ENCODE measurements around the gene MAP3K15. TPM values are rescaled to one million over a fixed set of nuclear protein-coding genes. Genes with fewer than 3 reads are reported as not detected.

MAP3K15 gene
- total and polyA plus RNA-seq, 2 of the 13 experiments (the other 11 are each of a cell fraction or from before 2014, with no cell fraction given), result 3.9 to 6.4 TPM

GRCh38 chrX:19358521-19358920, 156.8 kb downstream of the MAP3K15 start (continued):
- TF ChIP-seq PAXIP1 (CRISPR knock-in tag; conservative IDR thresholded peaks at IDR 0.05) (no peak), ATF7 (IDR thresholded peaks at IDR 0.05) (no peak), ATF7 (CRISPR knock-in tag; IDR thresholded peaks at IDR 0.05) (no peak), HCFC1 (IDR thresholded peaks at IDR 0.05; ENCODE audit: low read depth, low read length) (no peak)
- TF ChIP-seq, protein P1, sequence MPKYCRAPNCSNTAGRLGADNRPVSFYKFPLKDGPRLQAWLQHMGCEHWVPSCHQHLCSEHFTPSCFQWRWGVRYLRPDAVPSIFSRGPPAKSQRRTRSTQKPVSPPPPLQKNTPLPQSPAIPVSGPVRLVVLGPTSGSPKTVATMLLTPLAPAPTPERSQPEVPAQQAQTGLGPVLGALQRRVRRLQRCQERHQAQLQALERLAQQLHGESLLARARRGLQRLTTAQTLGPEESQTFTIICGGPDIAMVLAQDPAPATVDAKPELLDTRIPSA (CRISPR knock-in tag; IDR thresholded peaks at IDR 0.05; ENCODE audit: borderline replicate concordance), result no peak

DNA sequence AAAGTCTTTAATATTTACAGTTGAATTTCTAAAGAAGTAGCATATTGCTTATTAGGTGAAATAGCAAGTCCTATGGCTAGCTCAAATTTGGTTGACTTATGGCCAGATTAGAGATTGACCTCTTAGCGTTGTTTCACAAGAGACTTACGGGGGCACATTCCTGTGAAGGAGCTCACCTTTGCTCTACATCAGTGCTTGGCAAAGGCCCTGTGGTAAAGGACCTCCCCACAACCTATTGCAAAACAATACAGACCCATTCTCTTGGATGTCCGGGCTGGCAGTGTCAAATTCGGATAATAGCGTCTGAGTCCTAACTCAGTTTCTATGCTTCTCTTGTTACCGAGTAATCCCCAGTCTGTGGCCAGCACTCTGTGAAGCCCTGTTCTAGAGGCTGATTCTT, 160.7 kb downstream of the MAP3K15 start:
- Histone ChIP-seq H3K27ac (ENCODE audit: extremely low read length, insufficient read depth, low read length) (no peak overlapping the region), H4K20me1 (ENCODE audit: insufficient read depth, low read length) (no peaks in the 10 kb centered on the region), H3K36me3 (replicated peaks in 1 of 2; ENCODE audit: control insufficient read depth in 1 of 2, insufficient read depth in 2 of 2, low read length in 2 of 2) (peaks cover 5 to 67% of the 10 kb centered on the region in 2 experiments), H3K4me3 (replicated peaks in 1 of 3; ENCODE audit: insufficient read depth in 1 of 3, low read depth in 2 of 3, low read length in 3 of 3) (no peak overlapping the region), H3K79me2 (ENCODE audit: insufficient read depth, low read length) (no peaks in the 10 kb centered on the region), H2AFZ (ENCODE audit: low read length) (no peak overlapping the region), H3K4me2 (ENCODE audit: low read depth, low read length) (no peak overlapping the region), H3K4me1 (ENCODE audit: insufficient read depth, low read length) (no peaks in the 10 kb centered on the region), H3K9me3 (ENCODE audit: low read length) (no peaks in the 10 kb centered on the region), H3K9ac (ENCODE audit: insufficient read depth, low read depth, low read length) (no peak overlapping the region), H3K27me3 (ENCODE audit: control insufficient read depth in 1 of 2, insufficient read depth in 2 of 2, low read length in 2 of 2) (no peaks in the 10 kb centered on the region)
- no peak for ATAC-seq
- in situ Hi-C loops (cut with HindIII; ENCODE audit: extremely low pct_ligation_motif_present, low pct_unique_long_range_greater_than_20kb), result no loop called here
- no peak for DNase-seq (ENCODE audit: low spot score)
- no peak for FAIRE-seq
- intact Hi-C loops (cut with micrococcal nuclease; ENCODE audit: unreplicated experiment), result no loop called here
- POLR2A ChIA-PET, result no interaction called here
- CTCF ChIA-PET (ENCODE audit: low intra/inter-chr PET ratio, low total read pairs), result no interaction called here
- BruUV-seq (replicated peaks), result no TSS peak
- 75% methylated on average over 2 of the region's 6 CpGs for WGBS (ENCODE audit: low lambda C conversion rate)
- TF ChIP-seq E2F1 (CRISPR knock-in tag; IDR thresholded peaks at IDR 0.05) (no peak), JUND (CRISPR knock-in tag; IDR thresholded peaks at IDR 0.05) (no peak), BRCA1 (CRISPR knock-in tag; IDR thresholded peaks at IDR 0.05) (no peak), ZNF660 (CRISPR knock-in tag; IDR thresholded peaks at IDR 0.05; ENCODE audit: borderline replicate concordance, low read depth) (no peak), KDM6A (CRISPR knock-in tag; IDR thresholded peaks at IDR 0.05; ENCODE audit: low read depth) (no peak), ZBTB3 (CRISPR knock-in tag; IDR thresholded peaks at IDR 0.05; ENCODE audit: borderline replicate concordance, low read depth) (no peak), SKI (IDR thresholded peaks at IDR 0.05; ENCODE audit: partially characterized antibody) (no peak), ARNT (IDR thresholded peaks at IDR 0.05) (no peak), POLR2A (IDR thresholded peaks at IDR 0.05; ENCODE audit: insufficient read depth in 1 of 2, low read depth in 2 of 2, low read length in 2 of 2) (no peak), ZNF234 (CRISPR knock-in tag; conservative IDR thresholded peaks at IDR 0.05) (no peak)
- TF ChIP-seq, protein P2, sequence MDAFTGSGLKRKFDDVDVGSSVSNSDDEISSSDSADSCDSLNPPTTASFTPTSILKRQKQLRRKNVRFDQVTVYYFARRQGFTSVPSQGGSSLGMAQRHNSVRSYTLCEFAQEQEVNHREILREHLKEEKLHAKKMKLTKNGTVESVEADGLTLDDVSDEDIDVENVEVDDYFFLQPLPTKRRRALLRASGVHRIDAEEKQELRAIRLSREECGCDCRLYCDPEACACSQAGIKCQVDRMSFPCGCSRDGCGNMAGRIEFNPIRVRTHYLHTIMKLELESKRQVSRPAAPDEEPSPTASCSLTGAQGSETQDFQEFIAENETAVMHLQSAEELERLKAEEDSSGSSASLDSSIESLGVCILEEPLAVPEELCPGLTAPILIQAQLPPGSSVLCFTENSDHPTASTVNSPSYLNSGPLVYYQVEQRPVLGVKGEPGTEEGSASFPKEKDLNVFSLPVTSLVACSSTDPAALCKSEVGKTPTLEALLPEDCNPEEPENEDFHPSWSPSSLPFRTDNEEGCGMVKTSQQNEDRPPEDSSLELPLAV (CRISPR knock-in tag; conservative IDR thresholded peaks at IDR 0.05; ENCODE audit: low read depth), result no peak
- TF ChIP-seq, protein P3, sequence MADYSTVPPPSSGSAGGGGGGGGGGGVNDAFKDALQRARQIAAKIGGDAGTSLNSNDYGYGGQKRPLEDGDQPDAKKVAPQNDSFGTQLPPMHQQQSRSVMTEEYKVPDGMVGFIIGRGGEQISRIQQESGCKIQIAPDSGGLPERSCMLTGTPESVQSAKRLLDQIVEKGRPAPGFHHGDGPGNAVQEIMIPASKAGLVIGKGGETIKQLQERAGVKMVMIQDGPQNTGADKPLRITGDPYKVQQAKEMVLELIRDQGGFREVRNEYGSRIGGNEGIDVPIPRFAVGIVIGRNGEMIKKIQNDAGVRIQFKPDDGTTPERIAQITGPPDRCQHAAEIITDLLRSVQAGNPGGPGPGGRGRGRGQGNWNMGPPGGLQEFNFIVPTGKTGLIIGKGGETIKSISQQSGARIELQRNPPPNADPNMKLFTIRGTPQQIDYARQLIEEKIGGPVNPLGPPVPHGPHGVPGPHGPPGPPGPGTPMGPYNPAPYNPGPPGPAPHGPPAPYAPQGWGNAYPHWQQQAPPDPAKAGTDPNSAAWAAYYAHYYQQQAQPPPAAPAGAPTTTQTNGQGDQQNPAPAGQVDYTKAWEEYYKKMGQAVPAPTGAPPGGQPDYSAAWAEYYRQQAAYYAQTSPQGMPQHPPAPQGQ (CRISPR knock-in tag; IDR thresholded peaks at IDR 0.05; ENCODE audit: borderline replicate concordance), result no peak
